Esophagus (tissue), 2 donors: ENCODE results near the gene VWA8. TPM values are rescaled to one million over a fixed set of nuclear protein-coding genes. Genes with fewer than 3 reads are reported as not detected.
A peak's percentile ranks its signal among the peaks of the same experiment; 100 is the strongest.

Source experiments
- H3K27ac ChIP-seq, 2 donors: one replicate each; pipeline ENCODE4 v1.5.1; 2013; ENCODE audit warnings: low read depth in 2 of 2, mild to moderate bottlenecking in 2 of 2, inconsistent platforms in 1 of 2, low read length in 1 of 2, moderate library complexity in 1 of 2
- H3K27me3 ChIP-seq, 2 donors: one replicate each; pipeline ENCODE4 v1.6.1; 2013; ENCODE audit warnings: low read length in 2 of 2, control low read depth in 1 of 2, mild to moderate bottlenecking in 1 of 2; ENCODE audit not compliant: insufficient read depth in 2 of 2, control insufficient read depth in 1 of 2
- H3K36me3 ChIP-seq, 2 donors: one replicate each; pipeline ENCODE4 v1.6.1; 2013; ENCODE audit warnings: low read length in 1 of 2; ENCODE audit not compliant: control insufficient read depth in 2 of 2, insufficient read depth in 2 of 2
- H3K4me1 ChIP-seq, 2 donors: one replicate each; pipeline ENCODE4 v1.6.1; 2013; ENCODE audit warnings: low read length in 1 of 2; ENCODE audit not compliant: control insufficient read depth in 2 of 2, insufficient read depth in 2 of 2
- H3K4me3 ChIP-seq, 2 donors: one replicate each; pipeline ENCODE4 v1.5.1; 2013; ENCODE audit warnings: low read length in 2 of 2, mild to moderate bottlenecking in 2 of 2, low read depth in 1 of 2, moderate library complexity in 1 of 2
- H3K9me3 ChIP-seq, 2 donors: one replicate each; pipeline ENCODE4 v1.6.1; 2013; ENCODE audit warnings: mild to moderate bottlenecking in 2 of 2, low read depth in 1 of 2, low read length in 1 of 2, moderate library complexity in 1 of 2; ENCODE audit not compliant: control insufficient read depth in 2 of 2, insufficient read depth in 1 of 2
- WGBS, 2 donors: extraction: QIAGEN DNeasy Blood & Tissue Kit; methylation state at CpG; one replicate each; pipeline ENCODE4 v1.1.7; 2013; 5-methylcytosine and 5-hydroxymethylcytosine counted together
- polyA plus RNA-seq, 2 donors: library from polyadenylated mRNA; stranded (reverse); fragments of 200-250 nt; gene quantifications; one replicate each; pipeline ENCODE4 v1.2.3, GENCODE V29; 2013
- donor health status: healthy with polysubstance abuse.
- donor health status: Bipolar disorder and iron deficiency.

Gene VWA8
- polyA plus RNA-seq, 2 donors, result 3.5 to 3.6 TPM

GRCh38 chr13:41991936-41992335 lies 31.0 kb upstream of the VWA8 start:
- no peaks in the 10 kb centered on the region for H3K4me1 ChIP-seq
- 72 to 92% methylated on average over 1 of the region's 1 CpG for WGBS, 2 donors
- H3K27ac ChIP-seq, result no peak overlapping the region
- H3K27me3 ChIP-seq, result no peaks in the 10 kb centered on the region
- no peak overlapping the region for H3K4me3 ChIP-seq
- H3K9me3 ChIP-seq, result no peaks in the 10 kb centered on the region
- no peaks in the 10 kb centered on the region for H3K36me3 ChIP-seq

GRCh38 chr13:41988244-41988643 lies 27.3 kb upstream of the VWA8 start:
- Histone ChIP-seq H3K4me1 (no peaks in the 10 kb centered on the region), H3K27ac (no peak overlapping the region)

GRCh38 chr13:41985788-41986508 lies 25.0 kb upstream of the VWA8 start:
- no peak overlapping the region for H3K27ac ChIP-seq
- no peaks in the 10 kb centered on the region for H3K4me1 ChIP-seq
- no peaks in the 10 kb centered on the region for H3K9me3 ChIP-seq
- no peak overlapping the region for H3K4me3 ChIP-seq
- no peaks in the 10 kb centered on the region for H3K27me3 ChIP-seq
- H3K36me3 ChIP-seq, result no peaks in the 10 kb centered on the region
- 78 to 86% methylated on average over 2 of the region's 2 CpGs for WGBS, 2 donors

More at GRCh38 chr13:41988244-41988643, 27.3 kb upstream of the VWA8 start:
- Histone ChIP-seq H3K9me3 (no peaks in the 10 kb centered on the region), H3K27me3 (no peaks in the 10 kb centered on the region), H3K4me3 (no peak overlapping the region), H3K36me3 (no peaks in the 10 kb centered on the region)

GRCh38 chr13:41981951-41982715 lies 21.2 kb upstream of the VWA8 start:
- Histone ChIP-seq H3K9me3 (no peaks in the 10 kb centered on the region), H3K27ac (no peak overlapping the region), H3K36me3 (no peaks in the 10 kb centered on the region), H3K4me1 (no peaks in the 10 kb centered on the region), H3K4me3 (no peak overlapping the region), H3K27me3 (no peaks in the 10 kb centered on the region)
- WGBS, 2 donors, result 68 to 74% methylated on average over 4 of the region's 4 CpGs

- 73 to 79% methylated on average over 1 of the region's 1 CpG for WGBS, 2 donors
- H3K36me3 ChIP-seq, result no peaks in the 10 kb centered on the region
- H3K27ac ChIP-seq, result no peak overlapping the region
- no peak overlapping the region for H3K4me3 ChIP-seq
- no peaks in the 10 kb centered on the region for H3K27me3 ChIP-seq
- no peaks in the 10 kb centered on the region for H3K9me3 ChIP-seq
- no peaks in the 10 kb centered on the region for H3K4me1 ChIP-seq
Observed at GRCh38 chr13:41978007-41978406, 17.1 kb upstream of the VWA8 start.

- Histone ChIP-seq H3K27ac (no peak overlapping the region), H3K36me3 (no peaks in the 10 kb centered on the region), H3K4me1 (no peaks in the 10 kb centered on the region), H3K27me3 (no peaks in the 10 kb centered on the region), H3K9me3 (no peaks in the 10 kb centered on the region), H3K4me3 (no peak overlapping the region)
- WGBS, 2 donors, result 55 to 62% methylated on average over 3 of the region's 3 CpGs
Observed at GRCh38 chr13:41976476-41976875, 15.6 kb upstream of the VWA8 start.

GRCh38 chr13:41974262-41974900 lies 13.5 kb upstream of the VWA8 start:
- no peaks in the 10 kb centered on the region for H3K36me3 ChIP-seq
- 57 to 63% methylated on average over 11 of the region's 11 CpGs for WGBS, 2 donors
- no peak overlapping the region for H3K4me3 ChIP-seq
- no peaks in the 10 kb centered on the region for H3K4me1 ChIP-seq
- no peaks in the 10 kb centered on the region for H3K27me3 ChIP-seq
- H3K27ac ChIP-seq, result peak overlapping the region in 1 of 2 donors; percentile 49
- H3K9me3 ChIP-seq, result no peaks in the 10 kb centered on the region

- Histone ChIP-seq H3K27ac (no peak overlapping the region), H3K4me3 (no peak overlapping the region), H3K9me3 (no peaks in the 10 kb centered on the region), H3K36me3 (no peaks in the 10 kb centered on the region), H3K4me1 (no peaks in the 10 kb centered on the region), H3K27me3 (no peaks in the 10 kb centered on the region)
- WGBS, 2 donors, result 61 to 64% methylated on average over 7 of the region's 7 CpGs
Observed at GRCh38 chr13:41973247-41973741, 12.4 kb upstream of the VWA8 start.

- Histone ChIP-seq H3K9me3 (no peaks in the 10 kb centered on the region), H3K27me3 (no peaks in the 10 kb centered on the region), H3K4me1 (no peaks in the 10 kb centered on the region), H3K27ac (no peak overlapping the region), H3K36me3 (no peaks in the 10 kb centered on the region), H3K4me3 (no peak overlapping the region)
- 78 to 84% methylated on average over 5 of the region's 5 CpGs for WGBS, 2 donors
Observed at GRCh38 chr13:41971848-41972247, 10.9 kb upstream of the VWA8 start.
